Regular cardiac myocyte (primary cell): Measurements from ENCODE around the gene CXCR5. TPM values are rescaled to one million over a fixed set of nuclear protein-coding genes. Genes with fewer than 3 reads are reported as not detected.

Experiments used
- total RNA-seq: library from RNA; depleted of rRNA; stranded (reverse); fragments of >200 nt; gene quantifications from 2 replicates; pipeline ENCODE4 v1.2.3, GENCODE V29; 2014

Gene CXCR5
- not detected in 2 replicates for total RNA-seq

GRCh38 chr11:118883368-118884071 is at the start of gene CXCR5:
CXCR5 (plus strand) TSS chr11:118883892; CDS start chr11:118883942, 50 bp downstream.

Other genes starting within 250 kb of the CXCR5 start
- not detected in 2 replicates for gene TREH, start 204.2 kb upstream of the CXCR5 start, total RNA-seq
- 117 and 118 TPM in 2 replicates for gene DDX6, start 92.7 kb upstream of the CXCR5 start, total RNA-seq
- gene BCL9L, start 42.0 kb downstream of the CXCR5 start, total RNA-seq = 13.0 and 19.2 TPM in 2 replicates
- not detected in 2 replicates for gene UPK2, start 72.4 kb downstream of the CXCR5 start, total RNA-seq
- not detected in 2 replicates for gene FOXR1, start 87.9 kb downstream of the CXCR5 start, total RNA-seq
- gene CENATAC, start 114.2 kb downstream of the CXCR5 start, total RNA-seq = 15.7 and 16.1 TPM in 2 replicates
- 1,474 and 2,284 TPM in 2 replicates for gene RPS25, start 134.5 kb downstream of the CXCR5 start, total RNA-seq
- gene TRAPPC4, start 134.9 kb downstream of the CXCR5 start, total RNA-seq = 93.9 and 127 TPM in 2 replicates
- gene SLC37A4, start 147.0 kb downstream of the CXCR5 start, total RNA-seq = 10.9 and 11.0 TPM in 2 replicates
- gene HYOU1, start 173.3 kb downstream of the CXCR5 start, total RNA-seq = 183 and 240 TPM in 2 replicates
- gene VPS11, start 183.9 kb downstream of the CXCR5 start, total RNA-seq = 17.4 and 26.8 TPM in 2 replicates
- gene HMBS, start 201.0 kb downstream of the CXCR5 start, total RNA-seq = 5.9 and 25.1 TPM in 2 replicates
- gene DPAGT1, start 218.0 kb downstream of the CXCR5 start, total RNA-seq = 16.5 and 20.3 TPM in 2 replicates
- gene C2CD2L, start 223.5 kb downstream of the CXCR5 start, total RNA-seq = 5.2 and 5.9 TPM in 2 replicates
- gene HINFP, start 237.7 kb downstream of the CXCR5 start, total RNA-seq = 10.2 and 15.8 TPM in 2 replicates